HT1080 (cell line): Measurements from ENCODE around the gene OR6C68. TPM values are rescaled to one million over a fixed set of nuclear protein-coding genes. Genes with fewer than 3 reads are reported as not detected.
"Not testable (repeated sequence)": the region's sequence is repeated elsewhere in the genome, so short reads cannot be mapped to it uniquely, and the experiment has no call there.

Source experiments
- DNase-seq: peaks from one replicate; pipeline ENCODE4 v3.0.0-alpha.2; 2015; ENCODE audit warnings: low read depth
- polyA plus RNA-seq, 2 experiments: library from polyadenylated mRNA; depleted of rRNA; stranded (reverse); fragments of >200 nt; gene quantifications; 2 replicates each; pipeline ENCODE4 v1.2.3, GENCODE V29; 2015
- total RNA-seq: library from RNA; depleted of rRNA; stranded (reverse); fragments of >200 nt; shearing (Covaris generic); gene quantifications from 2 replicates; pipeline ENCODE4 v1.2.3, GENCODE V29; 2014; rRNA removed

OR6C68 gene
- not detected in 2 replicates for total RNA-seq
- polyA plus RNA-seq (2015; cell fraction: cytosol; rRNA removed) = not detected in 2 replicates
- polyA plus RNA-seq (2015; cell fraction: nucleus; rRNA removed) = not detected in 2 replicates

DNA sequence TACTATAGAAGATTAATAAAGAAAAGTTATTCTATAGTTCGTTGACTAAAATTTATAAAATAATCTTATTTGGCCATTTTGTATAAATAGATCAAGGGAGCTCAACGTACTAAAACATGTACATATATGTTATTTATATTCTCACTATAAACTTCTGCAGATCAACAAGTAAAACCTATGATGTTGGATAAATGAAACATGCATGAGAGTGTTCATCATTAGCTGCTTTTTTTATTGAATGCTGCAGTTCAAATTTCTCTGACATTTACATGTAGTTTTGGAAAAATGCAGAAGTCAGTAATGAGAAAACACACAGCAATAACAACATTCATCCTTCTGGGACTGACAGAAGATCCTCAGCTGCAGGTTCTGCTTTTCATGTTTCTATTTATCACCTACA lies at the start of gene OR6C68:
Gene OR6C68 (plus strand): TSS at position 301 of the 400 bp plus-strand sequence. CDS start 0 bp downstream, at position 301.
- DNase-seq = no peak

DNA sequence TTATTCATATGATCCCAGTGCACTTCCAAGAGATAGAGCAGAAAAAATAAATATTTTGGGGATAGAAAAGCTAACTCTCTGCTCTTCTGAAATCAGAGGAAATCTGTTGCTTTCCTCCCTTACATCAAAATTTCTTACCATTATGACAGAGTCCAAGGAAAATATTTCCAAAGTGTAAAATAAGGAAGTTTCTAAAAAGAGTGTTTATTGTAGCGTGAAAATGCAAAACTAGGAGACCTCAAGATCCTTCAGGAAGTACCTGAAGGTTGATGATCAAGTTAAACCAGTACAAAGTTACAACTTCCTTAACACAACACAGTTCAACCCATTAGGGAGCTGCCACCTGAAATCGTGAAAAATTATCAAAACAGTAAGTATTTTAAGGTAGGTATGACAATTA lies 48.4 kb upstream of the OR6C68 start, which contains the start of gene OR6C2:
Gene OR6C2 (plus strand): TSS at position 301 of the 400 bp plus-strand sequence. CDS start 8,138 bp downstream, outside the sequence.
- no peak for DNase-seq

DNA sequence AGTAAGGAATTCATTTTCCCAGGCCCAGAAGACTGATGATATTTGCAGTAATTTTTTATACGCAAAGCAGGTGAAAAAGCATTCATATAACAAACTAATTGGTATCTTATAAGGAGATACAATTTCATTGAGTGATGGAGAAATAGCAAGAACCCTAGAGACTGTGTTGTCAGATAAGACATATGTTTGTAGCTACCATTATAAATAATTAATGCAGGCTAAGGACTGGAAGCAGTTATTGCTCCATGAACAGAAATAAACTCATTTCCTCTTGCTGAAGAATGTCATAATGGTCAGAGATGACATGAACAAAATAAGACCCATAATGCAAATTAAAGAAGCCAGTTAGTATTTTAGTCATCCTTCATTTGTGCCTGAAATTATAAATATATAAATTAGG lies 46.8 kb upstream of the OR6C68 start:
- no peak for DNase-seq

DNA sequence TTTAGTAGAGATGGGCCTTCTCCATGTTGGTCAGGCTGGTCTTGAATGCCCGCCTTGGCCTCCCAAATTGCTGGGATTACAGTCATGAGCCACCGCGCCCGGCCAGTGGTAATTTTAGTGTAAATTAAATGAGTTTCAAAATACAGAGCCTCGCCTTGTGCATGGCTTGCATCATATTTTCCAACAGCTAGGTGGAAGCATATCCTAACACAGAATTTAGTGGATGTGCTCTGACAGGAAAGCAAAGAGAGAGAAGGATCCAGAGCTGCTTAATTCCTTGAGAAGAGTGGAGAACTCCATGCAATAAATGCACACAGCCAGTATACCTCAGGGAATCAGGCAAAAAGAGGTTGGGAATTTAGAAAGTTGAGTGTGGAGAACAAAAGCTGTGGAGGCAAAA lies 45.9 kb upstream of the OR6C68 start:
- DNase-seq = no peak

DNA sequence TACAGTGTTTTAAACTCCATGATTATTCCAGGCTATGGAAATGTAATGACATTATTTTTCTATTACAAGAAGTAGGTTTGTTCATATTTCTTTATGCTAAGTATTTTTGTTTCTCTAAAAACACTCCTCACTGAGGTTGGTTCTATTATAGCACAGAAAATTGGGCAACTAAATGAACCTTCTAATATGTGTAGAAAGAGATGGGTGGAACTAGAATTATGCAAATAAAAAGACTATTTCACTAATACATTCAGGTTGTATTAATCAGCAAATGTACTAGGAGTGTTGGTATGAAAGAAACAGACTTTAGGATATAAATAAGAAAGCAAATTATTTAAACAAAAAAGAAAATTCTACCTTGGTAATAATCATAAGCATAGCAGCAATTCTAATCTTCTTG lies 43.4 kb upstream of the OR6C68 start:
- no peak for DNase-seq

DNA sequence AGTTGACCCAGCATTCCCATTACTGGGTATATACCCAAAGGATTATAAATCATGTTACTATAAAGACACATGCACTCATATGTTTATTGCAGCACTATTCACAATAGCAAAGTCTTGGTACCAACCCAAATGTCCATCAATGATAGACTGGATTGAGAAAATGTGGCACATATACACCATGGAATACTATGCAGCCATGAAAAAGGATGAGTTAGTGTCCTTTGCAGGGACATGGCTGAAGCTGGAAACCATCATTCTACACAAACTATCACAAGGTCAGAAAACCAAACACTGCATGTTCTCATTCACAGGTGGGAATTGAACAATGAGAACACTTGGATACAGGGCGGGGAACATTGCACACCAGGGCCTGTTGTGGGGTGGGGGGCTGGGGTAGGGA lies 27.3 kb upstream of the OR6C68 start:
- not testable (repeated sequence) for DNase-seq

DNA sequence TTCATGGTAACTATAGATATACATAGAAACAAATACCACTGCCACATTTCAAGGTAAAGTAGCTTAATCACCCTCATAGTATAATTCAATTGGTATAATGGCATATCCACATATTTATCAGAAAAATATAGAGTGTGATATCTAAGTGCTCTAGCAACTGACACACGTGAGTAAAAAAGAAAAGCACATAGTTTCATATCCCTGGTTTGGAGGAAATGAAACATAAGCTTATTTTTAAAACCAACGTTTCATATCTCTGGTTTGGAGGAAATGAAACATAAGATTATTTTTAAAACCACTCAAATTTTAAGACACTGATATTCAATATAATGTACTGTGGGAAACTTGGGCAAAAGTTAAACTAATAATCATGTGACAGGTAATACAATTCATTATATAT lies 24.3 kb upstream of the OR6C68 start:
- no peak for DNase-seq

DNA sequence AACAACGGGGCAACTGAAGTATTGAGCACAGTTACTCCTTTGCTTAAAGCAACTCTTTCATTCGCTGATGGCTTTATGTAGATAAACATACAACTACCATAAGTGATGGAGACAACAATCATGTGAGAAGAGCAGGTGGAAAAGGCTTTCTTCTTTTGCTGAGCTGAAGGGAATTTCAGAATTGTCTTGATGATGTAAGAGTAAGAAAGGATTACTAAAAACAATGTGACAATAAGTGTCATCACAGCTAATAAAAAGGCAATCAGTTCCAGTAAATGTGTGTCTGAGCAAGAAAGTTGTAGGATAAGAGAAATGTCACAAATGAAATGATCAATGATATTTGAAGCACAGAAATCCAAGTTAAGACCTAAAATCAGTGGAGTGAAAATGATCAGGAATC lies 22.9 kb upstream of the OR6C68 start:
- no peak for DNase-seq

DNA sequence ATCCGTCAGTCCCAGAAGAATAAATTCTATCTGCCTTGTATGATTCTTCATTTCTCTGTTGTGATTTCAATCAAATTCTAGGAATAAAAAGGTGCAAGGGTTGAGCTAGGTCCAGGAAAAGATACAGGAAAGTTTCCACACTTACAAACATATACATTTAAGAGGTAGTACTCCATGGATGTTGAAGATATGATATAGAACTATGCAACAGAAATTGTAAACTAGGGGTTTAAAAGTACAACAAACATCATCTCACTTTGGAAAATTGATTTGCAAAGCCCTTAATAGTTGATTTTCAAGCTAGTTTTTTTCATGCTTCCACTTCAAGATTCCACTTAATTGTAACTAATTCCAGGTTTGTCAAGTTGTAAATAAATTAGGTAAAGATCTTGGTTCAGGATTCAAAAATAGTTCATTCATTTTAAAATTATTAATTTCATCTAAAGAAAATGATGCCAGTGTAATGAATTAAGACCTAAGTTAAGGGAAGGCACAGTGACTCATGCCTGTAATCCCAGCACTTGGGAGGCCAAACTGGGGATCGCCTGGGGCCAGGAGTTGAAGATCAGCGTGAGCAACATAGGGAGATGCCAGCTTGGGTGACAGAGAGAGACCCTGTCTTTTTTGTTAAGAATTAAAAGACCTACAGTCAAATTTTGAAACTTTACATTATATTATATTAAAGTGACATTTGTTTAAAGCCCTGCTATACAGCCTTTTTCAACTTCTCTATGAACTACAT lies 21.9 kb upstream of the OR6C68 start, which contains the start of gene OR6C70:
Gene OR6C70 (minus strand): TSS at position 51 of the 742 bp plus-strand sequence. CDS start 0 bp downstream, at position 51.
- no peak for DNase-seq

DNA sequence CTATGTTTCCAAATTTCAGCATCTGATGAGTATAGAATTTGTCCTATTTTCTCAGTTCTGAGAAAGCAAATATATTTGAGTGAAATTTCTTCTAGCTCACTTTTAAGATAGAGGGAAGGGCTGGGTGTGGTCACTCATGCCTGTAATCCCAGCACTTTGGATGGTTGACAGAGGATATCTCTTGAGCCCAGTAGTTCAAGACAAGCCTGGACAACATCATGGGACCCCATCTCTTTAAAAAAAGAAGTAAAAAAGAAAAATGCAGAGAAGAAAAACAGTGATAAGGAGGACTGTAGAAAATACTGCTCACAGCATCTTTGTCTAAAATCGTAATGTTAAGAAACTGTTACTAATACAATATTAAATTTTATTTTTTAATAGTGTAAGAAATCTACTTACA lies 19.9 kb upstream of the OR6C68 start:
- DNase-seq = no peak

DNA sequence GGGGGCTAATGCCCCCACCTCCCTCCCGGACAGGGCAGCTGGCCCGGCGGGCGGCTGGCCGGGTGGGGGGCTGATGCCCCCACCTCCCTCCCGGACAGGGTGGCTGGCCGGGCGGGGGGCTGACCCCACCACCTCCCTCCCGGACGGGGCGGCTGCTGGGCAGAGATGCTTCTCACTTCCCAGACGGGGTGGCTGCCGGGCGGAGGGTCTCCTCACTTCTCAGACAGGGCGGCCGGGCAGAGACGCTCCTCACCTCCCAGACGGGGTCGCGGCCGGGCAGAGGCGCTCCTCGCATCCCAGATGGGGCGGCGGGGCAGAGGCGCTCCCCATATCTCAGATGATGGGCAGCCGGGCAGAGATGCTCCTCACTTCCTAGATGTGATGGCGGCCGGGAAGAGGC lies 13.0 kb upstream of the OR6C68 start:
- DNase-seq = not testable (repeated sequence)

DNA sequence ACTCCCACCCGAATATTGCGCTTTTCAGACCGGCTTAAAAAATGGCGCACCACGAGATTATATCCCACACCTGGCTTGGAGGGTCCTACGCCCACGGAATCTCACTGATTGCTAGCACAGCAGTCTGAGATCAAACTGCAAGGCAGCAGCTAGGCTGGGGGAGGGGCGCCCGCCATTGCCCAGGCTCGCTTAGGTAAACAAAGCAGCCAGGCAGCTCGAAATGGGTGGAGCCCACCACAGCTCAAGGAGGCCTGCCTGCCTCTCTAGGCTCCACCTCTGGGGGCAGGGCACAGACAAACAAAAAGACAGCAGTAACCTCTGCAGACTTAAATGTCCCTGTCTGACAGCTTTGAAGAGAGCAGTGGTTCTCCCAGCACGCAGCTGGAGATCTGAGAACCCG lies 7.9 kb upstream of the OR6C68 start:
- DNase-seq = not testable (repeated sequence)

DNA sequence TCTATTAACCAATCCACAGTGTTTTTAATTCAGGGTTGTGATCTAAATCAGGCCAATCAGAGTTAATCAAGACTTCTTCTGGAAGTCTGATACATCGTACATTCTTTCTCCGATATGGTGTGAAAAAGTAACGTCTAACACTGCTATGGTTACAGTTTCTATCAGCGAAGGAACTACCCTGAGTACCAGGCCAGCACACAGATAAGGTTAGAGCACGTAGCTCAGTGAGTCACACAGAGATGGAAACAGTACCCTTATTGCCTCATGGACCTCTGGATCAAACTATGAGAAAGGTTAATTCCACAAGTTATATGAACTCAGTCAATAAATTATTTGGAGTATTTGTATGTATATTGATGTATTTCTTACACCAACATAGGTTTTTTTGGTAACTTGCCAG lies 3.3 kb downstream of the OR6C68 start:
- DNase-seq = no peak

DNA sequence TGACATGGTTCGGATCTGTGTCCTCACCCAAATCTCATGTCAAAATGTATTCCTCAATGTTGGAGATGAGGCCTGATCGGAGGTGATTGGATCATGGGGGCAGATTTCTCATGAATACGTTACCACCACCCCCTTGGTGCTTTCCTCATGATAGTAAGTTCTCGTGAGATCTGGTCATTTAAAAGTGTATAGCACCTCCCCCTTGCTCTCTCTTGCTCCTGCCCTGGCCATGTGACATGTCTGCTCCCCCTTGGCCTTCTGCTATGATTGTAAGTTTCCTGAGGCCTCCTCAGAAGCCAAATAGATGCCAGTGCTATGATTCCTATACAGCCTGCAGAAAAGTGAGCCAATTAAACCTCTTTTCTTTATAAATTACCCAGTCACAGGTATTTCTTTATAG lies 7.1 kb downstream of the OR6C68 start:
- no peak for DNase-seq

DNA sequence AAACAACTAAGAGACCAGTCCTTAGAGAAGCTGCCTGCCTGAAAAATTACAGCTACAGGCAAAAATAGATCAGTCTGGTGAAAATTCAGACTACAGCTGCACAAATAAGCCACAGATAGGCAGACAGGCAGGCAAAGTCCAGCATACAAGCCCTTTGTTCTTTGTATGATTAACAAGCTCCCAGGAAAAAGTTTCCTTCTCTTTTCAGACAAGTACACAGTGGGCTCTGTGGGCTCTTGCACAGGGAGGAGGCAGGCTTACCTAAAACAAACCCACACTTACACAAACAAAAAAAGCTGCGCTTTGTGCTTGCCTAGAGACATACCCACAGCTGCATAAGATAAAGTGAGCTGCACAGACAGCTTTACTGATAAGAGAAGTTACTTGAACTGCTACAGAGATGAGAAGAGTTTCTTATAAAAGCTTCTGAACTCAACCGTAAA lies 7.7 kb downstream of the OR6C68 start:
- DNase-seq = no peak

DNA sequence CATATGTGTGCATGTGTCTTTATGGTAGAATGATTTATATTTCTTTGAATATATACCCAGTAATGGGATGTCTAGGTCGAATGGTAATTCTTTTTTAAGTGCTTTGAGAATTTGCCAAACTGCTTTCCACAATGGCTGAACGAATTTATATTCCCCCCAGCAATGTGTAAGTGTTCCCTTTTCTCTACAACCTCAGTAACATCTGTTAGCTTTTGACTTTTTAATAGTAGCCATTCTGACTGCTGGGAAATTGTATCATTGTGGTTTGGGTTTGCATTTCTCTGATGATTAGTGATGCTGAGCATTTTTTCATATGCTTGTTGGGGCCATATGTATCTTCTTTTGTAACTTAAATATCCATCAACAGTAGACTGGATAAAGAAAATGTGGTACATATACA lies 9.4 kb downstream of the OR6C68 start:
- DNase-seq = no peak

DNA sequence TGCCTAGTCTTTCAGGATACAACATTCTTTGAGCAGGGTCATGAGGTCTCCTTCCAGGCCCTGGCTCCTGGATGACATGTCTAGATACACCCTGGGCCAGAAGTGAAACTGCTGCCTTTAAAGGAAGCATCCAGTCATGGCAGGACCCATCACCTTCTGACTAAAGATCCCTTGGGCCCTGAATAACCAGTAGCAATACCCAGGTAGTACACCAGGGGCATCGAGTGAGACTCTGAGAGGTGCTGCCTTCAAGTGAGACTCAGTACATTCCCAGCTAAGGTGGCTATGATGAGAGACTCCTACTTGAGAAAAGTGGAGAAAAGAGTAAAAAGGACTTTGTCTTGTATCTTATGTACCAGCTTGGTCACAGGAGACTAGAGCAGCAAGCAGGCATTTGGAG lies 23.5 kb downstream of the OR6C68 start:
- DNase-seq = no peak

DNA sequence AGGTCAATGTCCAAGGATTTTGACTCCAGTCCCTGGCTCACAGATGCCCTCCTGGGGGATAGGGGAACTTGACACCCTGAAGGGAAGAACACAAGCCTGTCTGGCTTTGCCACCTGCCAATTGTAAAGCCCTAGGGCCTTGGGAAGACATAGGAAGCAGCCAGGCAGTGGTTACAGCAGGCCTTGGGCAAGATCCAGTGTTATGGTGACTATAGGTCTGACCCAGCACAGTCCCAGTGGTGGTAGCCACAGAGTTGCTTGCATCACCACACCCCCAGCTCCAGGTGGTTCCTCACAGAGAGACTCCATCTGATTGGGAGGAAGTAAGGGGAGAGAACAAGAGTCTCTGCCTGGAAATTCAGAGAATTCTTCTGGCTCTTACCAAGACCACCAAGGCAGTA lies 24.2 kb downstream of the OR6C68 start:
- DNase-seq = no peak

Other genes starting within 250 kb of the OR6C68 start
- not detected in 2 replicates for gene OR6C74, start 247.8 kb upstream of the OR6C68 start, total RNA-seq
- gene OR6C6, start 195.8 kb upstream of the OR6C68 start, total RNA-seq = not detected in 2 replicates
- gene OR6C1, start 178.0 kb upstream of the OR6C68 start, total RNA-seq = not detected in 2 replicates
- gene OR6C3, start 161.6 kb upstream of the OR6C68 start, total RNA-seq = not detected in 2 replicates
- gene OR6C75, start 129.4 kb upstream of the OR6C68 start, total RNA-seq = not detected in 2 replicates
- gene OR6C65, start 91.8 kb upstream of the OR6C68 start, total RNA-seq = not detected in 2 replicates
- gene OR6C76, start 66.1 kb upstream of the OR6C68 start, total RNA-seq = not detected in 2 replicates
- gene OR6C2, start 48.3 kb upstream of the OR6C68 start, total RNA-seq = not detected in 2 replicates
- not detected in 2 replicates for gene OR6C70, start 22.2 kb upstream of the OR6C68 start, total RNA-seq
- not detected in 2 replicates for gene OR6C4, start 57.2 kb downstream of the OR6C68 start, total RNA-seq
- not detected in 2 replicates for gene OR2AP1, start 80.1 kb downstream of the OR6C68 start, total RNA-seq
- gene OR10P1, start 144.5 kb downstream of the OR6C68 start, total RNA-seq = not detected in 2 replicates
- 1.3 and 1.4 TPM in 2 replicates for gene ITGA7, start 215.5 kb downstream of the OR6C68 start, total RNA-seq
- gene BLOC1S1, start 223.7 kb downstream of the OR6C68 start, total RNA-seq = 105 and 121 TPM in 2 replicates
- gene RDH5, start 228.0 kb downstream of the OR6C68 start, total RNA-seq = 2.7 and 3.2 TPM in 2 replicates
- 562 and 623 TPM in 2 replicates for gene CD63, start 236.6 kb downstream of the OR6C68 start, total RNA-seq